Neural cell (in vitro differentiated cells): ENCODE data around the gene HTR5A. TPM values are rescaled to one million over a fixed set of nuclear protein-coding genes. Genes with fewer than 3 reads are reported as not detected.

Experiments
- H2AFZ ChIP-seq: fragments of 200-600, 300-800 bp; sonication (generic), shearing (Covaris generic); 2 replicates; pipeline ENCODE4 v1.6.0; 2014; ENCODE audit warnings: low read depth, mild to moderate bottlenecking, antibody characterized with exemption, low read length, moderate library complexity
- H3F3A ChIP-seq: fragments of 200-600 bp; shearing (Covaris generic); 2 replicates; pipeline ENCODE4 v1.6.1; 2016; ENCODE audit warnings: mild to moderate bottlenecking, moderate library complexity, mixed read lengths, antibody characterized with exemption, low read length; ENCODE audit not compliant: insufficient read depth, poor library complexity, severe bottlenecking
- H3K27ac ChIP-seq: fragments of 200-600, 300-800 bp; sonication (generic), shearing (Covaris generic); 2 replicates; pipeline ENCODE4 v1.5.1; 2014; ENCODE audit warnings: mild to moderate bottlenecking, low read length, moderate library complexity
- H3K27me3 ChIP-seq: fragments of 300-800, 200-600 bp; sonication (generic), shearing (Covaris generic); 2 replicates; pipeline ENCODE4 v1.6.0; 2014; ENCODE audit warnings: mild to moderate bottlenecking, low read depth, low read length, moderate library complexity; ENCODE audit not compliant: insufficient read depth
- H3K36me3 ChIP-seq: fragments of 300-800, 200-600 bp; sonication (generic), shearing (Covaris generic); 2 replicates; pipeline ENCODE4 v1.5.1; 2014; ENCODE audit warnings: mild to moderate bottlenecking, antibody characterized with exemption, low read length, moderate library complexity; ENCODE audit not compliant: insufficient read depth
- H3K4me2 ChIP-seq: fragments of 300-800, 200-600 bp; sonication (generic), shearing (Covaris generic); 2 replicates; pipeline ENCODE4 v1.6.0; 2014; ENCODE audit warnings: mild to moderate bottlenecking, low read length
- H3K4me3 ChIP-seq: fragments of 300-800, 200-600 bp; sonication (generic), shearing (Covaris generic); 2 replicates; pipeline ENCODE4 v1.5.1; 2014; ENCODE audit warnings: mild to moderate bottlenecking, low read length, moderate library complexity
- H3K79me2 ChIP-seq: fragments of 200-600 bp; shearing (Covaris generic); replicated peaks from 2 replicates; pipeline ENCODE4 v1.6.0; 2014; ENCODE audit warnings: mild to moderate bottlenecking, low read length, moderate library complexity; ENCODE audit not compliant: insufficient read depth
- H3K9ac ChIP-seq: fragments of 300-800, 200-600 bp; sonication (generic), shearing (Covaris generic); 2 replicates; pipeline ENCODE4 v1.6.1; 2016; ENCODE audit warnings: mild to moderate bottlenecking, low read length, mixed read lengths
- H3K9me2 ChIP-seq: fragments of 200-600 bp; shearing (Covaris generic); 2 replicates; pipeline ENCODE4 v1.6.1; 2016; ENCODE audit warnings: mild to moderate bottlenecking, low read length, mixed read lengths; ENCODE audit not compliant: insufficient read depth
- H3K9me3 ChIP-seq: fragments of 200-600, 300-800 bp; sonication (generic), shearing (Covaris generic); 2 replicates; pipeline ENCODE4 v1.6.1; 2016; ENCODE audit warnings: mild to moderate bottlenecking, mixed run types, low read length, moderate library complexity, mixed read lengths
- H4K20me1 ChIP-seq: fragments of 200-600 bp; shearing (Covaris generic); 2 replicates; pipeline ENCODE4 v1.6.1; 2016; ENCODE audit warnings: mild to moderate bottlenecking, mixed run types; ENCODE audit not compliant: insufficient read depth
- CTCF ChIP-seq: fragments of 450-650 bp; IDR thresholded peaks from 2 replicates; pipeline ENCODE4 v1.5.1; 2014; ENCODE audit warnings: antibody characterized with exemption, mild to moderate bottlenecking, moderate library complexity; ENCODE audit not compliant: poor library complexity, severe bottlenecking
- EP300 ChIP-seq: fragments of 450-650 bp; conservative IDR thresholded peaks from 2 replicates; pipeline ENCODE4 v1.6.1; 2014; ENCODE audit warnings: antibody characterized with exemption, mild to moderate bottlenecking, moderate library complexity; ENCODE audit not compliant: poor library complexity, severe bottlenecking
- EZH2 ChIP-seq: fragments of 200-600, 300-800 bp; shearing (Covaris generic), sonication (generic); IDR thresholded peaks from 2 replicates; pipeline ENCODE4 v1.6.1; 2014; ENCODE audit warnings: antibody characterized with exemption, low read length, borderline replicate concordance, mild to moderate bottlenecking; ENCODE audit not compliant: insufficient read depth, poor library complexity, severe bottlenecking
- MXI1 ChIP-seq: fragments of 450-650 bp; conservative IDR thresholded peaks from 2 replicates; pipeline ENCODE4 v1.6.1; 2014; ENCODE audit warnings: antibody characterized with exemption, mild to moderate bottlenecking; ENCODE audit not compliant: poor library complexity, severe bottlenecking
- POLR2AphosphoS5 ChIP-seq: IDR thresholded peaks from 2 replicates; pipeline ENCODE4 v1.6.1; 2012
- RAD21 ChIP-seq: fragments of 450-650 bp; conservative IDR thresholded peaks from 2 replicates; pipeline ENCODE4 v1.6.1; 2014; ENCODE audit warnings: antibody characterized with exemption, mild to moderate bottlenecking, moderate library complexity
- REST ChIP-seq: IDR thresholded peaks from 2 replicates; pipeline ENCODE4 v1.6.1; 2012; ENCODE audit warnings: borderline replicate concordance
- SMC3 ChIP-seq: fragments of 450-650 bp; conservative IDR thresholded peaks from 2 replicates; pipeline ENCODE4 v1.6.1; 2014; ENCODE audit warnings: antibody characterized with exemption, mild to moderate bottlenecking, moderate library complexity; ENCODE audit not compliant: poor library complexity
- TAF1 ChIP-seq: IDR thresholded peaks from 2 replicates; pipeline ENCODE4 v1.6.1; 2012; ENCODE audit warnings: low read depth
- polyA plus RNA-seq: library from polyadenylated mRNA; depleted of rRNA; stranded (reverse); fragments of >200 nt; gene quantifications from 2 replicates; pipeline ENCODE4 v1.2.3, GENCODE V29; 2014

HTR5A gene
- polyA plus RNA-seq, 1 donor from 2014 or later: 0.14 TPM

- no peak overlapping the region for H3K9ac ChIP-seq
- H3K4me3 ChIP-seq: no peak overlapping the region
- TF ChIP-seq EP300 (no peak), SMC3 (no peak), CTCF (no peak), TAF1 (no peak), POLR2AphosphoS5 (no peak), EZH2 (no peak), RAD21 (no peak), REST (no peak), MXI1 (no peak)
- peaks cover 4% of the 10 kb centered on the region for H3F3A ChIP-seq
- H3K36me3 ChIP-seq: no peaks in the 10 kb centered on the region
- no peaks in the 10 kb centered on the region for H4K20me1 ChIP-seq
- no peaks in the 10 kb centered on the region for H3K9me2 ChIP-seq
- H3K9me3 ChIP-seq: no peaks in the 10 kb centered on the region
- H3K27me3 ChIP-seq: no peaks in the 10 kb centered on the region
- H3K27ac ChIP-seq: no peak overlapping the region
- H3K4me2 ChIP-seq: no peak overlapping the region
- no peak overlapping the region for H2AFZ ChIP-seq
- no peaks in the 10 kb centered on the region for H3K79me2 ChIP-seq
Observed at GRCh38 chr7:155106356-155106755, 36.2 kb downstream of the HTR5A start.

GRCh38 chr7:155107126-155107525, 37.0 kb downstream of the HTR5A start:
- H3K27ac ChIP-seq: no peak overlapping the region

More at GRCh38 chr7:155107126-155107525, 37.0 kb downstream of the HTR5A start:
- no peaks in the 10 kb centered on the region for H3K79me2 ChIP-seq
- H3F3A ChIP-seq: peaks cover 4% of the 10 kb centered on the region
- H3K4me2 ChIP-seq: no peak overlapping the region
- TF ChIP-seq REST (no peak), TAF1 (no peak), EZH2 (no peak), SMC3 (no peak), MXI1 (no peak), POLR2AphosphoS5 (no peak), EP300 (no peak), RAD21 (no peak)
- no peak overlapping the region for H3K4me3 ChIP-seq
- no peaks in the 10 kb centered on the region for H3K9me3 ChIP-seq
- no peaks in the 10 kb centered on the region for H4K20me1 ChIP-seq
- no peaks in the 10 kb centered on the region for H3K27me3 ChIP-seq
- no peaks in the 10 kb centered on the region for H3K36me3 ChIP-seq
- no peaks in the 10 kb centered on the region for H3K9me2 ChIP-seq
- no peak overlapping the region for H2AFZ ChIP-seq
- no peak overlapping the region for H3K9ac ChIP-seq
